Panc1 (cell line): ENCODE measurements around the gene GRM7.

Source experiments
- POLR2AphosphoS5 ChIP-seq: IDR thresholded peaks from 2 replicates; pipeline ENCODE4 v1.6.1; 2012; ENCODE audit warnings: mild to moderate bottlenecking, low read depth, low read length, moderate library complexity
- TCF7L2 ChIP-seq: IDR thresholded peaks from 2 replicates; pipeline ENCODE4 v1.6.1; 2011; ENCODE audit warnings: mild to moderate bottlenecking, low read depth, low read length, inconsistent platforms
- TF ChIP-seq, protein P1 (sequence below): fragments of 450-650 bp; IDR thresholded peaks from 2 replicates; pipeline ENCODE4 v1.5.1; 2017; ENCODE audit warnings: mild to moderate bottlenecking
- TF ChIP-seq, protein P2 (sequence below), 2 experiments: IDR thresholded peaks; 2 replicates each; pipeline ENCODE4 v1.6.1; 2011 to 2012; ENCODE audit warnings: low read depth in 2 of 2, control low read depth in 1 of 2, low read length in 1 of 2, mild to moderate bottlenecking in 1 of 2, moderate library complexity in 1 of 2; ENCODE audit not compliant: insufficient read depth in 1 of 2

DNA sequence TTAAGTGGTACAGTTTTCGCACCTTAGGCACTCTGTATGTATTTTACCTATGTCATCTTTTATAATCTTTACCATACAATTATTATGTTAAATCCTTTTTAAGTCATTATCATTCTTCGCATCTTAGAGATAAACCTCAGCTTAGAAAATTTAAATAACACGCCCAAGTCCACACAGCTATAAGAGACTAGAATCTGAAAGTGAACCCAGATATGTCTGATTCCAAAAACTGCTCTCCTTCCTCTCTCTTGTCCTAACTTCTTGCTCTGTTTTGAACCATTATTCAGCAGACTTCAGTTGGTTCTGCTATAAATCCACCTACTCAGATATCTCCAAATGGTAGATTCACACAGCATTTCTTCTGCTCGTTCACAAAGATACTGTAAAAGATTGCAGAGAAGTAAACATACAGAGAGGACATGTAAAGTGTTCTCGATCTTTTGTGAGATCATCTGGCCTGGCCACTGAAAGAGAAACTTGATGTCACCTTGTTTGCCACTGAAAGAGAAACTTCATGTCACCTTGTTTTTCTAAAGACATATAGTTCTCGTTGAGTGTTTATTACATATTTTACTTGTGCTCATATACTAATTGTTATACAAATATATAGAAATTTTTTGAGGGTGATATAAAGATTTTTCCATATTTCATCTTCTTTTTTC is 533.2 kb downstream of the GRM7 start:
- TF ChIP-seq, protein P1, sequence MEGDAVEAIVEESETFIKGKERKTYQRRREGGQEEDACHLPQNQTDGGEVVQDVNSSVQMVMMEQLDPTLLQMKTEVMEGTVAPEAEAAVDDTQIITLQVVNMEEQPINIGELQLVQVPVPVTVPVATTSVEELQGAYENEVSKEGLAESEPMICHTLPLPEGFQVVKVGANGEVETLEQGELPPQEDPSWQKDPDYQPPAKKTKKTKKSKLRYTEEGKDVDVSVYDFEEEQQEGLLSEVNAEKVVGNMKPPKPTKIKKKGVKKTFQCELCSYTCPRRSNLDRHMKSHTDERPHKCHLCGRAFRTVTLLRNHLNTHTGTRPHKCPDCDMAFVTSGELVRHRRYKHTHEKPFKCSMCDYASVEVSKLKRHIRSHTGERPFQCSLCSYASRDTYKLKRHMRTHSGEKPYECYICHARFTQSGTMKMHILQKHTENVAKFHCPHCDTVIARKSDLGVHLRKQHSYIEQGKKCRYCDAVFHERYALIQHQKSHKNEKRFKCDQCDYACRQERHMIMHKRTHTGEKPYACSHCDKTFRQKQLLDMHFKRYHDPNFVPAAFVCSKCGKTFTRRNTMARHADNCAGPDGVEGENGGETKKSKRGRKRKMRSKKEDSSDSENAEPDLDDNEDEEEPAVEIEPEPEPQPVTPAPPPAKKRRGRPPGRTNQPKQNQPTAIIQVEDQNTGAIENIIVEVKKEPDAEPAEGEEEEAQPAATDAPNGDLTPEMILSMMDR = no peak
- TF ChIP-seq POLR2AphosphoS5 (no peak), TCF7L2 (no peak)
- TF ChIP-seq, protein P2, sequence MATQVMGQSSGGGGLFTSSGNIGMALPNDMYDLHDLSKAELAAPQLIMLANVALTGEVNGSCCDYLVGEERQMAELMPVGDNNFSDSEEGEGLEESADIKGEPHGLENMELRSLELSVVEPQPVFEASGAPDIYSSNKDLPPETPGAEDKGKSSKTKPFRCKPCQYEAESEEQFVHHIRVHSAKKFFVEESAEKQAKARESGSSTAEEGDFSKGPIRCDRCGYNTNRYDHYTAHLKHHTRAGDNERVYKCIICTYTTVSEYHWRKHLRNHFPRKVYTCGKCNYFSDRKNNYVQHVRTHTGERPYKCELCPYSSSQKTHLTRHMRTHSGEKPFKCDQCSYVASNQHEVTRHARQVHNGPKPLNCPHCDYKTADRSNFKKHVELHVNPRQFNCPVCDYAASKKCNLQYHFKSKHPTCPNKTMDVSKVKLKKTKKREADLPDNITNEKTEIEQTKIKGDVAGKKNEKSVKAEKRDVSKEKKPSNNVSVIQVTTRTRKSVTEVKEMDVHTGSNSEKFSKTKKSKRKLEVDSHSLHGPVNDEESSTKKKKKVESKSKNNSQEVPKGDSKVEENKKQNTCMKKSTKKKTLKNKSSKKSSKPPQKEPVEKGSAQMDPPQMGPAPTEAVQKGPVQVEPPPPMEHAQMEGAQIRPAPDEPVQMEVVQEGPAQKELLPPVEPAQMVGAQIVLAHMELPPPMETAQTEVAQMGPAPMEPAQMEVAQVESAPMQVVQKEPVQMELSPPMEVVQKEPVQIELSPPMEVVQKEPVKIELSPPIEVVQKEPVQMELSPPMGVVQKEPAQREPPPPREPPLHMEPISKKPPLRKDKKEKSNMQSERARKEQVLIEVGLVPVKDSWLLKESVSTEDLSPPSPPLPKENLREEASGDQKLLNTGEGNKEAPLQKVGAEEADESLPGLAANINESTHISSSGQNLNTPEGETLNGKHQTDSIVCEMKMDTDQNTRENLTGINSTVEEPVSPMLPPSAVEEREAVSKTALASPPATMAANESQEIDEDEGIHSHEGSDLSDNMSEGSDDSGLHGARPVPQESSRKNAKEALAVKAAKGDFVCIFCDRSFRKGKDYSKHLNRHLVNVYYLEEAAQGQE (IDR thresholded peaks at IDR 0.05; ENCODE audit: insufficient read depth in 1 of 2, low read depth in 2 of 2, low read length in 1 of 2) = no peak
